H1 (cell line): Measurements from ENCODE around the gene ZNF154. TPM values are rescaled to one million over a fixed set of nuclear protein-coding genes. Genes with fewer than 3 reads are reported as not detected.

ENCODE experiments used
- CTCF ChIA-PET: fragments of 300-600 bp; sonication (Branson Sonifier 250); formaldehyde crosslinking; loops from one replicate; lab custom pipeline; 2021; ENCODE audit not compliant: partially characterized antibody; lab: Charles Lee
- POLR2A ChIA-PET: fragments of 300-600 bp; sonication (Branson Sonifier 250); formaldehyde crosslinking; loops from one replicate; lab custom pipeline; 2021; ENCODE audit warnings: inconsistent platforms; ENCODE audit not compliant: partially characterized antibody; lab: Charles Lee
- DNase-seq, 2 experiments: peaks; one replicate each; pipeline versions ENCODE4 v3.0.0 to v3.0.0-alpha.2; 2010 to 2022; ENCODE audit warnings: low spot score in 2 of 2, low read depth in 1 of 2, mixed read lengths in 1 of 2
- FAIRE-seq: peaks from 2 replicates; lab custom pipeline; 2011; peaks lifted over from hg19 to GRCh38; lab: Jason Lieb, UNC
- H2AFZ ChIP-seq: 2 replicates; pipeline ENCODE4 v1.8.1; 2012; ENCODE audit warnings: low read length, inconsistent platforms
- H2AK5ac ChIP-seq: 2 replicates; pipeline ENCODE4 v1.6.1; 2013; ENCODE audit warnings: low read depth, low read length
- H2BK120ac ChIP-seq: replicated peaks from 2 replicates; pipeline ENCODE3; 2013; ENCODE audit warnings: low read depth, low read length, inconsistent platforms
- H2BK12ac ChIP-seq: 2 replicates; pipeline ENCODE4 v1.6.1; 2013; ENCODE audit warnings: low read depth, low read length
- H2BK15ac ChIP-seq: 2 replicates; pipeline ENCODE4 v1.6.1; 2013; ENCODE audit warnings: low read length
- H2BK20ac ChIP-seq: 2 replicates; pipeline ENCODE4 v1.6.1; 2013; ENCODE audit warnings: low read length
- H2BK5ac ChIP-seq: 2 replicates; pipeline ENCODE4 v1.6.1; 2013; ENCODE audit warnings: low read depth, low read length
- H3K14ac ChIP-seq: 2 replicates; pipeline ENCODE4 v1.6.1; 2013; ENCODE audit warnings: inconsistent platforms; ENCODE audit not compliant: insufficient read length
- H3K18ac ChIP-seq: 2 replicates; pipeline ENCODE4 v1.6.1; 2013; ENCODE audit warnings: low read length; ENCODE audit errors: extremely low read depth
- H3K23ac ChIP-seq: 2 replicates; pipeline ENCODE4 v1.6.1; 2013; ENCODE audit warnings: inconsistent platforms; ENCODE audit not compliant: insufficient read length
- H3K23me2 ChIP-seq: 2 replicates; pipeline ENCODE4 v1.6.1; 2013; ENCODE audit warnings: low read depth, low read length
- H3K27ac ChIP-seq: 2 replicates; pipeline ENCODE4 v1.6.1; 2011; ENCODE audit warnings: low read depth, low read length, inconsistent platforms
- H3K27me3 ChIP-seq, 4 experiments: replicated peaks in 1 of 4; 1 replicate in 1 of 4; 2 replicates in 3 of 4; pipeline versions ENCODE4 v1.6.1 to v1.8.1; 2011 to 2013; ENCODE audit warnings: low read length in 3 of 4, mild to moderate bottlenecking in 3 of 4, inconsistent platforms in 2 of 4, mixed read lengths in 2 of 4, moderate library complexity in 1 of 4; ENCODE audit not compliant: control insufficient read depth in 3 of 4, insufficient read depth in 3 of 4; ENCODE audit errors: extremely low read depth in 1 of 4
- H3K36me3 ChIP-seq, 4 experiments: 2 replicates each; pipeline versions ENCODE4 v1.6.1 to v1.8.1; 2011 to 2013; ENCODE audit warnings: mild to moderate bottlenecking in 4 of 4, low read length in 3 of 4, moderate library complexity in 2 of 4, control low read depth in 1 of 4, inconsistent platforms in 1 of 4; ENCODE audit not compliant: insufficient read depth in 4 of 4, control insufficient read depth in 2 of 4
- H3K4ac ChIP-seq: replicated peaks from 2 replicates; pipeline ENCODE3; 2013; ENCODE audit warnings: low read length, low read depth, mixed read lengths, inconsistent platforms; ENCODE audit not compliant: insufficient read length
- H3K4me1 ChIP-seq, 4 experiments: replicated peaks in 1 of 4; 1 replicate in 1 of 4; 2 replicates in 3 of 4; pipeline versions ENCODE4 v1.6.1 to v1.8.1; 2011 to 2013; ENCODE audit warnings: low read length in 3 of 4, inconsistent platforms in 2 of 4, mixed read lengths in 1 of 4; ENCODE audit not compliant: insufficient read depth in 4 of 4, control insufficient read depth in 3 of 4
- H3K4me2 ChIP-seq, 2 experiments: 2 replicates each; pipeline versions ENCODE4 v1.6.1 to v1.8.1; 2011 to 2013; ENCODE audit warnings: low read depth in 2 of 2, low read length in 2 of 2, control low read depth in 1 of 2, inconsistent platforms in 1 of 2, mild to moderate bottlenecking in 1 of 2; ENCODE audit not compliant: insufficient read depth in 1 of 2
- H3K4me3 ChIP-seq, 4 experiments: fragments of 200-600, 300-600 bp in 1 of 4; sonication (generic), shearing (Covaris generic), sonication (Bioruptor Twin) in 1 of 4; 2 replicates each; pipeline versions ENCODE4 v1.5.1 to v1.8.1; 2011 to 2016; ENCODE audit warnings: low read length in 4 of 4, low read depth in 3 of 4, control low read depth in 2 of 4, inconsistent platforms in 2 of 4, mild to moderate bottlenecking in 2 of 4, mixed read lengths in 1 of 4, moderate library complexity in 1 of 4; ENCODE audit not compliant: insufficient read depth in 2 of 4; ENCODE audit errors: extremely low read depth in 1 of 4
- H3K56ac ChIP-seq: replicated peaks from 2 replicates; pipeline ENCODE3; 2013; ENCODE audit warnings: low read depth, mild to moderate bottlenecking, mixed read lengths, low read length, inconsistent platforms; ENCODE audit not compliant: insufficient read length
- H3K79me1 ChIP-seq: 2 replicates; pipeline ENCODE4 v1.6.1; 2013; ENCODE audit warnings: low read depth, low read length, control low read depth
- H3K79me2 ChIP-seq, 2 experiments: 2 replicates each; pipeline versions ENCODE4 v1.6.1 to v1.8.1; 2012 to 2013; ENCODE audit warnings: low read length in 2 of 2, mild to moderate bottlenecking in 2 of 2, inconsistent platforms in 1 of 2; ENCODE audit not compliant: insufficient read depth in 2 of 2, control insufficient read depth in 1 of 2
- H3K9ac ChIP-seq, 4 experiments: replicated peaks in 1 of 4; 1 replicate in 1 of 4; 2 replicates in 3 of 4; pipeline versions ENCODE4 v1.6.1 to v1.8.1; 2011 to 2013; ENCODE audit warnings: low read depth in 3 of 4, low read length in 3 of 4, control low read depth in 2 of 4, mild to moderate bottlenecking in 2 of 4, moderate library complexity in 2 of 4, inconsistent platforms in 1 of 4; ENCODE audit errors: extremely low read depth in 1 of 4
- H3K9me3 ChIP-seq, 2 experiments: 2 replicates each; pipeline versions ENCODE4 v1.6.1 to v1.8.1; 2012 to 2013; ENCODE audit warnings: mild to moderate bottlenecking in 2 of 2, moderate library complexity in 2 of 2, control low read depth in 1 of 2, inconsistent platforms in 1 of 2, low read depth in 1 of 2, low read length in 1 of 2, mixed read lengths in 1 of 2; ENCODE audit not compliant: insufficient read depth in 2 of 2
- H4K20me1 ChIP-seq, 2 experiments: replicated peaks in 1 of 2; 2 replicates each; pipeline versions ENCODE3 to v1.8.1; 2011 to 2013; ENCODE audit warnings: inconsistent platforms in 2 of 2, low read length in 2 of 2, mild to moderate bottlenecking in 1 of 2; ENCODE audit not compliant: insufficient read depth in 2 of 2, control insufficient read depth in 1 of 2
- H4K5ac ChIP-seq: 2 replicates; pipeline ENCODE4 v1.6.1; 2013; ENCODE audit warnings: low read length, low read depth, mixed read lengths, inconsistent platforms; ENCODE audit not compliant: insufficient read length
- H4K8ac ChIP-seq: 2 replicates; pipeline ENCODE4 v1.8.0; 2013; ENCODE audit warnings: mild to moderate bottlenecking, moderate library complexity, low read length, inconsistent platforms; ENCODE audit not compliant: insufficient read depth; ENCODE audit errors: extremely low read depth
- H4K91ac ChIP-seq: replicated peaks from 2 replicates; pipeline ENCODE3; 2013; ENCODE audit warnings: low read length, mixed read lengths, inconsistent platforms; ENCODE audit not compliant: insufficient read length
- CTBP2 ChIP-seq: IDR thresholded peaks from 2 replicates; pipeline ENCODE4 v1.7.0; 2011; ENCODE audit warnings: borderline replicate concordance, mild to moderate bottlenecking, moderate library complexity, mixed read lengths, low read length; ENCODE audit not compliant: insufficient read depth, insufficient read length
- EGR1 ChIP-seq: IDR thresholded peaks from 2 replicates; pipeline ENCODE4 v1.6.1; 2011; ENCODE audit warnings: low read depth, low read length, borderline replicate concordance
- GABPA ChIP-seq: IDR thresholded peaks from 2 replicates; pipeline ENCODE4 v1.6.1; 2011; ENCODE audit warnings: mild to moderate bottlenecking, low read length, moderate library complexity, borderline replicate concordance; ENCODE audit not compliant: insufficient read depth
- KDM4A ChIP-seq: IDR thresholded peaks from one replicate; pipeline ENCODE4 v1.7.1; 2012; ENCODE audit warnings: low read depth, mild to moderate bottlenecking, moderate library complexity, low read length, inconsistent platforms; ENCODE audit not compliant: severe bottlenecking
- MAFK ChIP-seq: IDR thresholded peaks from 2 replicates; pipeline ENCODE4 v1.6.1; 2012; ENCODE audit warnings: low read depth, mild to moderate bottlenecking, improper control_type of control experiment, low read length
- PHF8 ChIP-seq: fragments of 200-600 bp; sonication (generic); conservative IDR thresholded peaks from 2 replicates; pipeline ENCODE4 v1.7.1; 2012; ENCODE audit warnings: low read depth, mild to moderate bottlenecking, inconsistent platforms, low read length, moderate library complexity
- POLR2AphosphoS5 ChIP-seq: IDR thresholded peaks from 2 replicates; pipeline ENCODE4 v1.6.1; 2011; ENCODE audit warnings: low read depth, low read length
- RNF2 ChIP-seq: fragments of 200-900, 300-1000 bp; sonication (generic); IDR thresholded peaks from 2 replicates; pipeline ENCODE4 v1.7.1; 2016; ENCODE audit warnings: borderline replicate concordance, low read depth, mild to moderate bottlenecking, antibody characterized with exemption, low read length; ENCODE audit not compliant: poor library complexity, severe bottlenecking; ENCODE audit errors: missing control alignments
- SIRT6 ChIP-seq: IDR thresholded peaks from one replicate; pipeline ENCODE4 v1.7.1; 2012; ENCODE audit warnings: low read length, inconsistent platforms
- TBP ChIP-seq: IDR thresholded peaks from 2 replicates; pipeline ENCODE4 v1.6.1; 2011; ENCODE audit warnings: low read depth, low read length, improper control_type of control experiment
- whole genome bisulfite sequencing, 2 experiments: shearing (Covaris generic) in 1 of 2; methylation state at CpG; one replicate each; pipeline versions ENCODE4 v1.1.6 to v1.1.7; 2013 to 2015; ENCODE audit warnings: low lambda C conversion rate in 2 of 2, mixed read lengths in 2 of 2, inconsistent platforms in 1 of 2, low coverage in 1 of 2, missing lambda C conversion rate in 1 of 2; ENCODE audit not compliant: insufficient replicate concordance in 2 of 2, insufficient coverage in 1 of 2, insufficient read length in 1 of 2; ENCODE audit errors: extremely low coverage in 1 of 2, missing lambda C conversion rate in 1 of 2; 5-methylcytosine and 5-hydroxymethylcytosine counted together
- polyA plus RNA-seq, 7 experiments: library from polyadenylated mRNA; depleted of rRNA in 3 of 7; stranded (reverse) in 5 of 7; unstranded in 2 of 7; fragments of >200 nt in 5 of 7; fragments of 200-250 nt in 2 of 7; gene quantifications; 1 replicate in 5 of 7; 2 replicates in 1 of 7; 4 replicates in 1 of 7; pipeline versions ENCODE4 v1.2.1 to v1.2.3, GENCODE V29; 2011 to 2013; ENCODE audit warnings: missing spikeins in 2 of 7, mixed read lengths in 2 of 7
- total RNA-seq: library from RNA; stranded (reverse); fragmentation: NEBNext Ultra II Directional; extraction: Animal tissue kit (Norgen Biotek cat#: 25700); gene quantifications from 2 replicates; pipeline ENCODE4 v1.2.1, GENCODE V29; 2021
- TF ChIP-seq, protein P1 (sequence below): IDR thresholded peaks from 2 replicates; pipeline ENCODE4 v1.6.1; 2012; ENCODE audit warnings: inconsistent platforms
- TF ChIP-seq, protein P2 (sequence below): IDR thresholded peaks from 2 replicates; pipeline ENCODE4 v1.6.1; 2011; ENCODE audit warnings: low read length, improper control_type of control experiment

Gene ZNF154
- total and polyA plus RNA-seq, 2 of the 8 experiments (the other 6 are each of a cell fraction or from before 2014, with no cell fraction given) = 5.3 to 11.6 TPM

DNA sequence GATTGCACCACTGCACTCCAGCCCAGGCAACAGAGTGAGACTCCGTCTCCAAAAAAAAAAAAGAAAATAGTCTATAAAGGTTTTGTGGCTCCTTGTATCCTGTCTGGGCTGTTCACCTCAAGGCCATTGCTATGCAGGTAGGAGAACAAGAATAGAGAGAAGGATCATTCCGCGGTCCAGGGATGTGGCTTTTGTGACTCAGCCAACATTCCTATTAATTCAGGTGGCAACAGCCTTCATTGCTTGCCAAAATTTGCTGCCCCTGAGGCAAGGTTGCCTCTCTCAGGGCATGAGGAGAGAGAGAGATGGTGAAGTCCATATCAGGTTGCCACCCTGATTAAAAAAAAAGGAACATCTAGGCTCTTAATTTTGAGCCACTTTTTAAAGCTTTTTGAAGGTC lies 19.3 kb downstream of the ZNF154 start:
- Histone ChIP-seq H3K56ac (no peak overlapping the region), H3K18ac (no peak overlapping the region), H3K4me1 (no peaks in the 10 kb centered on the region), H4K8ac (no peak overlapping the region), H3K4me3 (no peak overlapping the region), H2BK20ac (no peak overlapping the region), H3K14ac (no peak overlapping the region), H3K4ac (no peak overlapping the region), H2BK12ac (no peak overlapping the region), H3K27me3 (no peaks in the 10 kb centered on the region), H3K23me2 (no peaks in the 10 kb centered on the region), H2AK5ac (no peak overlapping the region), H3K9ac (no peak overlapping the region), H3K27ac (no peak overlapping the region), H3K9me3 (peaks cover 43 to 44% of the 10 kb centered on the region in 2 experiments), H4K5ac (no peak overlapping the region), H4K20me1 (peaks cover 7 to 15% of the 10 kb centered on the region in 2 experiments), H4K91ac (no peak overlapping the region), H3K4me2 (no peak overlapping the region), H3K23ac (no peak overlapping the region), H3K79me2 (peaks cover 33 to 86% of the 10 kb centered on the region in 2 experiments), H2BK5ac (no peak overlapping the region), H2BK15ac (no peak overlapping the region), H3K36me3 (peaks cover 22 to 60% (median 52%) of the 10 kb centered on the region in 4 experiments), H2BK120ac (no peak overlapping the region), H3K79me1 (peaks cover 16% of the 10 kb centered on the region; the same call in 1 of the 2 replicates), H2AFZ (no peak overlapping the region)
- ChIA-PET CTCF (no interaction called here), POLR2A (interaction anchor here (0.8 to 1.9 kb wide), 3 partner anchors 8 to 132 kb away, joined by 4 to 11 read pairs (median 4); partner anchors contain the start of gene ZNF551)
- 97% methylated on average over 3 of the region's 3 CpGs; no CpG with 5 or more reads in 1 of the 2 experiments for WGBS, 2 experiments
- no peak for FAIRE-seq
- DNase-seq = no peak
- TF ChIP-seq, protein P1, sequence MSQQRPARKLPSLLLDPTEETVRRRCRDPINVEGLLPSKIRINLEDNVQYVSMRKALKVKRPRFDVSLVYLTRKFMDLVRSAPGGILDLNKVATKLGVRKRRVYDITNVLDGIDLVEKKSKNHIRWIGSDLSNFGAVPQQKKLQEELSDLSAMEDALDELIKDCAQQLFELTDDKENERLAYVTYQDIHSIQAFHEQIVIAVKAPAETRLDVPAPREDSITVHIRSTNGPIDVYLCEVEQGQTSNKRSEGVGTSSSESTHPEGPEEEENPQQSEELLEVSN = no peak
- TF ChIP-seq EGR1 = no peak
- no peak for TF ChIP-seq RNF2
- TF ChIP-seq CTBP2 = no peak
- TF ChIP-seq POLR2AphosphoS5 = no peak
- TF ChIP-seq, protein P2, sequence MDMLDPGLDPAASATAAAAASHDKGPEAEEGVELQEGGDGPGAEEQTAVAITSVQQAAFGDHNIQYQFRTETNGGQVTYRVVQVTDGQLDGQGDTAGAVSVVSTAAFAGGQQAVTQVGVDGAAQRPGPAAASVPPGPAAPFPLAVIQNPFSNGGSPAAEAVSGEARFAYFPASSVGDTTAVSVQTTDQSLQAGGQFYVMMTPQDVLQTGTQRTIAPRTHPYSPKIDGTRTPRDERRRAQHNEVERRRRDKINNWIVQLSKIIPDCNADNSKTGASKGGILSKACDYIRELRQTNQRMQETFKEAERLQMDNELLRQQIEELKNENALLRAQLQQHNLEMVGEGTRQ = no peak
- no peak for TF ChIP-seq TBP
- TF ChIP-seq MAFK = no peak
- TF ChIP-seq GABPA = no peak
- no peak for TF ChIP-seq PHF8
- no peak for TF ChIP-seq SIRT6
- no peak for TF ChIP-seq KDM4A
